Right forelimb (tissue), 1 donor: ENCODE measurements around the gene OCA2.

ENCODE experiments used
- DNase-seq: peaks from one replicate; pipeline ENCODE4 v3.0.0-alpha.2; 2018

Gene OCA2

DNA sequence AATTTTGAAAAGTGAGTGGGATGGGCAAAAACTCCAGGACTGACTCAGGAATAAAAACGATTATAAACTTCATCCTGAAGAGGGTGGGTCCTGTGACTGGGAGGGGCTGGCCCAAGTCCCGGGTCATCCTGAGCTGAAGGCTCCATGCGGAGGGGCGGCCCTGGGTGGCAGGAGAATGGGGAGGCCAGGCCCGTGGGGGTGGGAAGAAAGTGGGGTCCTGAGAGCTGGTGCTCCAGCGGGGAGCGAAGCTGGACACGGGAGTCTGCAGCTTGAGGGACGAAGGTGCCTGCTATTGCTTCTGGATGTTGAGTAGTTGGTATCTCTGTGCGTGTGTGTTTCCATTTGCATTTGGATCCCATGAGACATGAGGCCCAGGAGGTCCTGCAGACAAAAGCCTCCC, 4.7 kb upstream of the OCA2 start:
- no peak for DNase-seq

DNA sequence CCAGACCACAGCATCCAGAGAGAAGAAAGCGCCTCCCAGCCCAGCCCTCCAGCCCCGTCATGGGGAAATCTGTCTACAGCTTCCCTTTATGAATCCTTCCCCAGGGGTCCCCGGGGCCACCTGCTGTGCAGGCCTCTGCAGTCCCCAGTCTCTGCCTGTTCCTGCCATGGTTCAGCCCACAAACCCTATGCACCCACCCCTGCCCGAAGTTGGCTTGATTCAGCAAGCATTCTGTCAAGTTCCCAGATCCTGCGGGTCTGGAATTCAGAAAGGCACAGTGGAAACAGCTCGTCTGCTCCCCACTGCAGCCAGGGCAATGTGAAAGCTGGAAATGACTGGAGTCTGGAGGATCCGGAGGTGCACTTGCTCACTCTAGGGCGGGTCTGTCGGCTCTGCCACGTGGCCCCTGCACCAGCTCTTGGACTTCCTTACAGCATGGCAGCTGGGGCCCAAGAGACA, 2.9 kb upstream of the OCA2 start:
- peak; percentile 22 for DNase-seq

DNA sequence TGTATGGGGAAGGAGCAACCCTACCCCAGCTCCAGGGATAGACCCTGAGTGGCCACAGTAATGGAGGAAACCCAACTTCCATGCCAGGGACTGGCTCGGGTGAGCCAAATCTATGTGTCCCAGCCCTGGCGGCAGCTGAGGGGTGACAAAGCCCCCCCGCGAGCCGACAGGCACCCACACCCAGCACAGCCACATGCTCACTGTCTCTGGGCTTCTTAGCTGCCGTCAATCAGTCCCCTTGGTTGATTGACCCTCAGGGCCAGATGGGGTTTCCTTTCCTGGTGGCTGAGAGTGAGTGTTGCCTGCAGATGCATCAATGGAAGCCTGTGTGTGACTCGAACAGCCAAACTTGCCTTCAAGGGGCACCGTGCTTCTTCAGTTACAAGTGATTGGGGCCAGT, 2.1 kb upstream of the OCA2 start:
- peak; percentile 36 for DNase-seq

DNA sequence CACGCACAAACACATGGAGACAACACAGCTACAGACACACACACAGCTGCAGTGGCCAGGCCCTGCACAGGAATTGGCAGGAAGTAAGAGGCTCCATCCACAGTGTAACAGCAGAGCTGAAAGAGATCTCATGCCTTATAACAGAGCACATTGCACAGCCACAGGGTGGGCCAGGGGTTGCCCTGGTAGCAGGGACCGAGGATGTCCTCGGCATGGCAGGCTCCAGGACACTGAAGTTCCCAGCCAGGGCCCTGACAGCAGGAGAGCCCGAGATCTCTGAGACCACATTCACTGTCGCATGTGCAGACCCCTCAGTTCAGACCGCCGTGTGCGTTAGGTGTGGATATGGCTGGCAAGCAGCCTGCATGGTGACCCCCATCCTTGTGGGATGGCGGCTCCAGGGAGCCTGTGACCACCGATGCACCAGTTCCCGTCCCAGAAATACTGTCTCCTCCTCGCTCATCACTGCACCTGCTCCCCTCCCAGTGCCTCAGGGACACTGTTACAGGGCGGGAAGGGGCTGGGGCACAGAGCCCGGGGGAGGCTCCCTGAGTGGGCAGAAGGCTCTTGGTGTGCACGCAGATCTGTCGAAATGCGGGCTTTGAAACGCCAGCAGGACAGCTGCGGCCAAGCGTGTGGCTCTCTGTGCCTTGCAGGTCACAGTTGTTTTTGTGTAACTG, 1.5 kb upstream of the OCA2 start:
- peak; percentile 43 for DNase-seq

DNA sequence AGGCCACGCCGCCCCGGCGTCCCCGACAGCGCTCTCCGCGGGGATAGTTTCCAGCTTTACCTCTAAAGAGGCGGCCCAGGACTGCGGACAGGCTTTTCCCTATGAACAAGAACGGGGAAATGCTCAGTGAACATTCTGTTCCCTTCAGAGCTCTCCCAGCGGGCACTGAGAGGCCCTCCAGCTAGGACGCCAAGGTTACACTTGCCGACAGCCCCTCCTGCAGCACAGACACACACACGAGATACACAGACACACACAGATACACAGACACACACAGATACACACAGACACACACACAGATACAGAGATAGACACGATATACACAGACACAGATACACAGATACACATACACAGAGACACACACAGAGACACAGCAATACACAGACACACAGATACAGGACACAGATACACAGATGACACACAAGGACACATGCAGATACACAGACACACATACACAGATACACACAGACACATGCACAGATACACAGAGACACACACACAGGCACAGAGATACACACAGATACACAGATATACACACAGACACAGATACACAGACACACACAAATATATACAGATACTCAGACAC, 533 bp upstream of the OCA2 start:
- DNase-seq, result no peak

DNA sequence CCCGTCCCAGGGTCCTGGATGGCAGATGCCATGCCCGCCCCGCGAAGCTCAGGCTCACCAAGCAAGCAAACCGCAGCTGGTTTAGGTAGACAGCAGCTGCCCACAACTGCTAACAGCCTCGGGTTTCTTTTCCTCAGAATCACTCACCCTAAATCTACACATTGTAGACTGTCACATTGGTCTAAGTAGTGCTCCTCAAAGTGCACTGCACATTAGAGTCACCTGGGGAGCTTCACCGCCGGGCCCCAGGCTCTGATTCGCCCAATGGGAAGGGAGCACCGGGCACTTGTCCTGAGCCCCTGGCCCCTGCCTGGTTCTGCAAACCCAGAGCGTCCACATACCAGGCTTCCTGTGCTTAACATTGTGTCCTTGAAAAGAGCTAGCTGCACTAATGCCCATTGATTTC, 752 bp downstream of the OCA2 start:
- DNase-seq, result peak; percentile 38

DNA sequence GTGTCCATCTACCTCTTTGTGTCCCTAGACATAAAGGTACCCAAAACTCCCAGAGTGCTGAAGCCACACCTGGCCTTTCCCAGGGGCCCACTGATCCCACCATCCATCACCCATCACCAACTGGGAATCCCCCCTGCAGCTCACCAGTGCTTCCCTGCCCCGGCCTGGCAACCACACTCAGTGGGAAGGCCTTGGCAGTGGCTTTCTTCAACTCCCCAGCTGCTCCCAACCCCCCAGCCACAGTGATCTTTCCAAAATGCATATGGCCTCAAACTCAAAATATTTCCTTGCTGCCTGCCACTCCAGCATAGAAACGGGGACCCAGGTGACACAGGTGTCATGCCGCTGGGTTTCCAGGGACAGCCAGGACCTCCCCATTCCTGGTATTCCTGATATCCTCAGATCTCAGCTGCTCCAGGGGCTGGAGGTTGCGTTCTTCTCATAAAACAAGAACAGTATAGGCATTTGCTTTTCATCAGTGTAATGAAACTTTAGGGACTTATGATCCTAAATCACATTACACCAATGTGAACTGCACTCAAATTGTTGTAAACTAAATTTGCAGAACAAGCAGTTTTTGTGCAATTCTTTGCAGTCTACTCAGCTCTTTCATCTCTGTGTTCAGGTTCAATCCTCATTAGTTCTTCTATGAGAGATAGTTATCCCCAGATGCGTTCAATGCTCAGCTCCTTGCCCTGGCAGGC, 1.3 kb downstream of the OCA2 start:
- DNase-seq, result no peak

DNA sequence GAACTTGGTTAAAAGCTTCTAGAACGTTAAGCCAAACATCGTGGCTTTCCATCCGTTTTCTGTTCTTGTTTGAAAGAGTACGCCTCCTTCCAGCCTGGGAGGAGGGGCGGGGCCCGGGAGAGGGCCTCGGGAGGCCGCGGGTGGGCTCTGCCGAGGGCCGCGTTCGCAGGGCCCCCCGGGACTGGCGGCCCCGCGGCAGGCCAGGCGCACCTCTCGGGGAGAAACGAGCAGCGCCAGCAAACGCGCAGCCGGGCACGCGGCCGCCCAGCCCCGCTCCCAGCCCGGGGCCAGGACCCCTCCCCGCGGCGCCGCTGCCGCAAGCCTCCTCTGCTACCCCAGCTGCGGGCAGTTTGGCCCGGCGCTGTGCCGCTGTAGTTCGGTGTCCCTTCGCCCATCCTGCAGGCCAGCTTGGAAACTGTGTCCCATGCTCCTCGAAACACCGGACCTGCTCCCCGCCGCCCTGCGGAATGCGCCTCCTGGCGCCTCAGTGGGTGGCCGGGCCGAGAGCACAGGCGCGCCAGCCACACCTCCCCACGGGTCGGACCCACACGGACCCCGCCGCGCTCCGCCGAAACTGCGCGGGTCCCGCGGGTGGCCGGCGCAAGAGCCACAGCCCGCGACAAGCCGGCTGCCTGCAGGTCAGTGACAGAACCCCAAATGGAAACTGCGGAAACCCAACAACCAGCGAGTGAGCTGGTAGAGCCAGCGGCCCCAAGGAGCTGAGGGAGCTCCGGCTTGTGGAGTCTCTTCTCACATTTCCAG, 2.3 kb downstream of the OCA2 start:
- peak; percentile 46 for DNase-seq

DNA sequence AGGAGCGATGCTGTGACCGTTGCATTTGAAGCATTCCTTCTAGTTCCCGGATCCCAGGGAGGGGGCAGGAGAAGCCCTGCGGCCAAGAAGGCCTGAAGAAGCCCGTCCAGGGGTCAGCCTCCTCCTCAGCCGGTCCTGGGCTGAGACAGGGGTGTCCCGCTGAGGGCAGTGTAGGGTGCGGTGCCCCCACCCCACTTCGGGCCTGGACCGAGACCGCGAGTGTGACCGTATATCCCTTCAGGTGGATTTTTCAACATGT, 2.8 kb downstream of the OCA2 start:
- no peak for DNase-seq

DNA sequence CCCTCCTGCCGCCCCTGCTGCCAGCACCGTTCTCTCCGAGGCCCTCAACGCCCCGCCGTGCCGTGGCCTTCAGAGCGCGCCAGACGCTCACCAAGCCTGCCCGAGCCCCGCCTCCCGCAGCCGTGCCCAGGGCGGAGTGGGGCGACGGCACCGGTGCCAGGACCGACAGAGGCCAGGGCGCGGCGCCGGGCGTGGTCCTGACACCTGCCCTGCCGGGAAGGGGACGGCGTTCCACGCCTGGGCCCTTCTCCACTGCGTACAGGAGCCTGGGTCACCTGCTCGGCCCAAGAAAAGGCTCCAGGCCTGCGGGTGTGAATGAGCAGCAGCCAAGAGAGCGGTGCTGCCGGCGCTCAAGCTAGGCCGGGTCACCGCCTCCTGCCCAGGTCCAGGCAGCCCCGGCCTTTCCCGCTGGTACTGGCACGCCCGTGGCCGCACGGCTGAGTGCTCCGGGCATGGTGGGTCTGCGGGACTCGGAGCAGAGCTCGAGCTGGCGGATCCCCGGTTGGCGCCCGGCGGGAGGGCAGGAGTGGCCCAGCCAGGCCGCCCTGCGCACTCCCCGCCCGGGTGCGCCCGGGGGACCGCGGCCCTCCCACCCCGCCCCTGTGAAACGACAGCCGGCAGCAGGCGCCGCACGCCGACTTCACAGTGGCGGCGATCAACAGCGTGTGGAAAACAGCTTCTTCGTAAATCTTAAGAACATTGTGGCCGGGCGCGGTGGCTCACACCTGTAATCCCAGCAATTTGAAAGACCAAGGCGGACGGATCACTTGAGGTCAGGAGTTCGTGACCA, 4.2 kb downstream of the OCA2 start:
- DNase-seq, result no peak

DNA sequence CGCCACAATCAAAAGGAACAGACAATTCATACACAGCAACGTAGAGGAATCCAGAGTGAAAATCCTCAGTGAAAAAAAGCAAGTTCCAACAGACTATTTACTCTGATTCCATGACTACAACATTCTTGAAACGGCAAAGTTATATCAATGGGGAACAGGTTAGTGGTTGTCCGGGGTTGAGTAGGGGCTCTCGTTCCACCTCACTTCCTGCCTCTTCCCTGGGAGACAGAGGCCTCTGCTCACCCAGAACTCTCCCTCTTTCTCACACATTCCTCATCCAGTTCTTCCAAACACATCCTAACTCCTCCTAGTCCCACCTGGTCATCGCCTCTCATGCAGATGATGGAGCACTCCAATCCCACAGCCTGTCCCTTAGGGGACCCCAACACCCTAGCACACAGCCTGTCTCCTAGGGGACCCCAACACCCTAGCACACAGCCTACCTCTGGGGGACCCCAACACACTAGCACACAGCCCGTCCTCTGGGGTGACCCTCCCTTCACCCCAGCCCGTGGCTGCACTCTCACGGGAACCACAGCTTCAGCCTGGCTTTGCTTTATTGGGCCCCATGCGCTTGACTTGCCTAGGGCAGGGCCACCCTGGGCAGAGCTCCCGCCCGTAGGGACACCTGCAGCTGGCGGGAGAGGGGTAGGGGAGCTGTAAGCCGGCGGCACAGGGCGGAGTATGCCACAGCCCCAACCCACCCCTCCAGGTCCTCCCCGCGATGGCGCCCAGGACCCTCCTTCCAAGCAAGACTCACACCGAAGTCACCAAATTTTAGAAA, 5.2 kb downstream of the OCA2 start:
- DNase-seq, result no peak

DNA sequence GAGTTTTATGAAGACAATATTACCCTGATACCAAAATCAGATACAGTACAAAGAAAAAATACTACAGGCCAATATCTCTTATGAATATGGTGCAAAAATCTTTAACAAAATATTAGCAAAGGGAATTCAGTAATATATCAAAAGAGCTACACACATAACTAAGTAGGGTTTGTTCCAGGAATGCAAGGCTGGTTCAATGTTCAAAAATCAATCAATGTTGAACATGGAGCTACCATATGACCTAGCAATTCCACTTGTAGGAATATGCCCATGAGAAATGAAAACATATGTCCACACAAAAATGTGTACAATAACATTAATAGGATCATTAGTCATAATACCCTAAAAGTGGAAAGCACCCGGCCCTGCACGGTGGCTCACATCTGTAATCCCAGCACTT, 7.8 kb downstream of the OCA2 start:
- DNase-seq, result no peak

DNA sequence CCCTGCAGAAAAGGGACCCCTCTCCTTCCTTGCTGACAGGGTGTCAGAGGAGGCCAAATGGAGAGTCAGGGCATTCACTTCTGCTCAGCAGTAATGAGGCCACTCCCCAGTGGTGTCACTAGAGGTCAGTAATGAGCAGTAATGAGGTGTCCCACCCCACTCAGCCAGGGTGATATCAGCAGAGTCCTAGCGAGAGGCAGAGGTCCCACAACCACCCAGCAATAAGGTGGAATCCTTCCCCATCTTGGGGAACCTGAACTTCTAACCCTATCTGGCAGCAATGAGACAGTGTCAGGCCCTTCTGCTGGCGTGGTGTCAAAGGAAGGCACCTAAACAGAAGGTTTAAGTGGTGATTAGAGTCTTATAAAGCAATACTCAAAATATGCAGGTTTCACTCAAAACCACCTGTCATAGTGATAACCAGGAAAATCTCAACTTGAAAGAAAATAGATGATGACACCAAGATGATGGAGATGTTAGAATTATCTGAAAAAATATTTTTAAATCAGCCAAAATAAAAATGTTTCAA, 12.9 kb downstream of the OCA2 start:
- DNase-seq, result no peak

DNA sequence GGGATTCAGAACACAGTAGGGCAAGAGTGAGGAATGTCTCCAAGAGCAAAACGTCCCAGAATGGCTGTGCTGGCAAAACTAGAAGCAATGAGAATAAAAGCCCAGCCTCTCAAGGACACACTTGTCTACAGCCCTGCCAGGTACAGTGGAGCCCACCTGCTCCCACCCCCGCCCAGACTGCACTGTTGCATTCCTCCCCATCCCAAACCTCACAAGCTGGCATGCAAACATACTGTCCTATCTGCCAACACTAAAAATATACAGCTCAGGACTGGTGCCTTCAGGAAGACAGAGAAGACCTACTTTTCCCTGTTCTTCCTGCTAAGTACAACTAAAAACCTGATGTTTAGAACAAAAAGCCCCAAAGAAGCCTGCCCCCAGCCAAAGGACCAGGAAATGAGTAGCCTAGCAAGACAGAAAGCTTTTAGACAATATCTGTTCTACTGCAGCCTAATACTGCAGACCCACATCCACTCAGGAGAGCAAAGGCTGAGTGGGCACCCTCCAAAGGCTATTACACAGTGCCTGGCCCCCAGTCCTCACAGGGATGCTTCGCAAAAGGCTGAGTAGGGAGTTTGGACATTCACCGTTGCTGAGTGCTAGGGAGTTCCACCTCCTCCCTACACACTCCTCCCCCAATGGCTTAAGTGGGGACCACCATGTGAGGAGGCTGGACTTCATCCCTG, 13.5 kb downstream of the OCA2 start:
- DNase-seq, result no peak

DNA sequence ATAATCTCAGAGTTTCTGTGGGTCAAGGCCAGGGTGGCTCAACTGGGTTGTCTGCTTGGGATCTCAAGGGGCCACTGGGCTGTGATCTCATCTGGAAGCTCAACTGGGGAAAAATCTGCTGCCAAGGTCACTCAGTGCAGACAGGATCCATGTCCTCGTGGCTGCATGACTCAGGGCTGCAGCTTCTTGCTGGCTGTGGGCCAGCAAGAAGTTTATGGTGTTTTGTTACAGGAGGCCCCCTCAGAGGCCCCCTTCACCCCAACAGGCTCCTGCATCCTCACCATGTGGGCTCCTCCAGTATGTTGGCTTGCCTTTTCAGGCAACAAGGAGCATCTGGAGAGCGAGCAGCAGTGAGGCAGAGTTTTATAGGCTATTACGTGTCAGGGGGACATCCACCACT, 14.6 kb downstream of the OCA2 start:
- DNase-seq, result no peak

DNA sequence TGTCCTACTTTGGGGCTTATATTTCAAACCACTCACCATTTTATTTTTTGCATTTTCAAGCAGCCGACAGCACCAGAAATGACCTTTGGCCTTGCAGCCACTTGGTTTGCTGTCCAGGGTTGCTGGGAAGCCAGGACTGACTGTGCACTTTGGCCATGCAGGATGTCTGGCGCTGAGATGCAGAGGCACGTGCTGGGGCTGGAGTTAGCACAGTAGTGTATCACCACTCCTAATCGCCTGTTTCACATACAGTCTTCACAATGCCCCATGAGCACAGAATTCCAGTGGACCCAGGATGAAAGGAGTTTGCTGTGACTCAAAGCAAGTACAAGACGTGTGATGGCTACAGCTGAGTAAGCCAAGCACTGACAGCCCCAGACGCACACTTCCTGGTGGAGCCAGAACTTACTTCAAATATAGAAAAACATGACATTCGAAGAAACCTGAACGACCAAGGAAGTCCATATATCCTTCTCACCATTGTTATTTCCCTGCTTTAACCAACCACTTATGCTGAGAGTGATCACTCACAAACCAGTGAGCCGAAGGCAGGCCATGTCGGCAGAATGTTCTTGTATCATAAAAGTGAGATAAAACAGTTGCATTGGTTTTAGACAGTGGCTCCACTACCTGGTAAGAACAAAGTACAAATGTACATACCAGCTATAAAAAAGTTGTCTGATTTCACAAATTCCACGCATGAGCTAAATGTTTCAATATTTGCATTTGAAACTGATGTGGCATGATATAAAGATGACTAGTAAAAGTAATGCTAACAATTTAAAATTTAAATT, 16.0 kb downstream of the OCA2 start:
- DNase-seq, result no peak

DNA sequence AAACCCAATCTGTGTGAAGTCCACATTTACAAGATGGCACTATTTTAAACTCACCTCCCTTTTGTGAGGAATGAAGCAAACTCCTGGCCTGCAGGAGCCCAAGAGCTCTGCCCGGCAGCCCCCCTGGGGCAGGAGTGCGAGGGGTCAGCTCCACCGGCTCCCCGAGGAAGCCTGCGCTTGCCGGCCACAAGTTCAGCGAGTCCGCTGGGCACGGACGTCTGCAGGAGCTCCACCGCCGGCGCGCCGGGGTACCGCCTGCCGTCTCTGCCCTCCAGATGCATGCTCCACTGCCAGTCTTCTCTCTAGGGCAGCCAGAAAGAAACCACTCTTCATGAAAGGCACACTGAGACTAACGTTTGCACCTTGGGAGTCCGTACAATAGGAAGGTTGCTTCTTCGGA, 17.5 kb downstream of the OCA2 start:
- DNase-seq, result no peak

DNA sequence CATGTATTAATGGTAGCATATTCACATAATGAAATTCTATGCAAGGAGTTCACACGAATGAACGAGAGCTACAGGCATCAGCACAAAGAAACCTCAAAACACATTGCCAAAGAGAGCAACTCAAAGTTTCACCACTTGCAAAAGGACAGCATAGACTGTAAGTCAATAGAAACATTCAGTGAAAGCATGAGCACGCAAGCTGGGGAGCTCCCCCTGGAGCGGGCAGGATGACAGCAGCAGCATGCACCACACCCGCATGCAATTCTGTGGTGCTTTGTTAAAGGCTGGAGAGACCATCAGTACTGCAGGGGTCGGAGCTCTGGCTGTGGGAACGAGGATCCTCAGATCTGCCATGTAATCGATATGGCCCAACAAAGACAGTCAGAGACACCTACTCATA, 18.7 kb downstream of the OCA2 start:
- DNase-seq, result no peak

DNA sequence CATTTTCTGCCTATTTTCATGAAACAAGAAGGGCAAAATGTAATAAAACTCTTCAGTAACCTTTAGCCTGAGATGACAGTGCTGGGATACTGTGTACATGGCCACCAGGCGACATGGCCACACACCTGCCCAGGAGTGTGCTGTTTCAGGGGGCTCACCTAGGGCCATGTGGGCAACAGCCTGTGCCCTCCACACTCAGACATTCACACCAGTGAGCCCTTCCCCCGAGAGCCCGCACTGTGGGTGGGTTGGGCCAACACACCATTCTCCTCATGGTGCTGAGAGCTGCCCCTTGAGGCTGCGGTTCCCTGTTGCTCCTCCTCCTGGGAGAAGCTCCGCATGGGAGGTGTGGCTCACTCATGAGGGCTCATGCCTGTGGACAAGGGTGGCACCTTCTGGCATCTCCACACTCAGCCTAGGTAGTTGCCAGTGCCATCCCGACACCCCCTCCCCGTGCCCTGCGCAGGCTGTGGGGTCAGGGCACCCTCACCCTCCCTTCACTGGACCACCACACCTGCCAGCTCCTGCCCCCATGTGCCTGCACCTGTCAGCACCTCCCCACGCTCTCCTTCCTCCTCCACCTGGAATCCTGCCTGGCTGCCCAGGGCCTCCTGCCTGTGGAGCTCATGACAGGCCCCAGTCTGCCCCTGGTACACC, 19.7 kb downstream of the OCA2 start:
- DNase-seq, result no peak

DNA sequence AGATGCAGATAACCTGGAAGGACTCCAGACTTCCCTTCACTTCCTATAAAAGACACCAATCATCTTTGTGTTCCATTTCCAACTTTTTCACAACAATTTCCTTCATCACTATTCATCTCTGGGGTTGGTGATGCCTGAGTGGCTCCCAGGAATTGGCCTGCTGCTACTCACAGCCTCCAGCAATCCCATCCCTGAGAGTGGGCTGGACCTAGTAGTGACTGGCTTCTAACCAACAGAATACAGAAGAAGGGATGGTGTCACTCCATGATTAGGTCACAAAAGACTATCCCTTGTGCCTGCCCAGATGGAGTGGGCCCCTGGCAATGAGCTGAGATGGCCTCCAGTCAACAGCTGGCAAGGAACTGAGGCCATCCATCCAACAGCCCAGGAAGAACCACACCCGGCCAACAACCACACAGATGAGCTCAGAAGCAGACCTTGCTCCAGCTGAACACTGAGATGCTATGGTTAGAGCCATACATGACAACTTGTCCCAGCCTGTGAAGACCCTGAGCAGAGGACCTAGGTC, 20.9 kb downstream of the OCA2 start:
- DNase-seq, result no peak
